SU-DHL-6 (cell line): ENCODE measurements around the gene ESAM.

Experiments used
- CTCF ChIP-seq: fragments of 200-600 bp; sonication (generic); IDR thresholded peaks from one replicate; pipeline ENCODE4 v1.5.1; 2017; ENCODE audit warnings: antibody characterized with exemption, mild to moderate bottlenecking, low read length, moderate library complexity; ENCODE audit not compliant: insufficient read depth, poor library complexity, severe bottlenecking
- EZH2phosphoT487 ChIP-seq: fragments of 200-600 bp; sonication (generic), shearing (Covaris generic); conservative IDR thresholded peaks from 2 replicates; pipeline ENCODE4 v1.6.1; 2018; ENCODE audit warnings: mild to moderate bottlenecking, antibody characterized with exemption, low read length, moderate library complexity, mixed read lengths

- no peak for TF ChIP-seq EZH2phosphoT487
- TF ChIP-seq CTCF = no peak
These were observed at the start of gene ESAM for GRCh38 chr11:124762105-124762623.
